ENCODE measurements around the gene S100A11.

The S100A11 gene

GRCh38 chr1:152007047-152007446 lies 29.8 kb downstream of the S100A11 start:
- no peak for TF ChIP-seq CTCF (conservative IDR thresholded peaks at IDR 0.05; ENCODE audit: control insufficient read depth, insufficient read depth, low read depth, low read length)
- no peak for DNase-seq (ENCODE audit: low read depth)
- H3K4me3 ChIP-seq (ENCODE audit: control insufficient read depth, low read depth, low read length), result no peak overlapping the region

GRCh38 chr1:152005360-152005912 lies 31.4 kb downstream of the S100A11 start:
- DNase-seq (ENCODE audit: low read depth), result no peak
- no peak for TF ChIP-seq CTCF (conservative IDR thresholded peaks at IDR 0.05; ENCODE audit: control insufficient read depth, insufficient read depth, low read depth, low read length)
- no peak overlapping the region for H3K4me3 ChIP-seq (ENCODE audit: control insufficient read depth, low read depth, low read length)

GRCh38 chr1:152003846-152004442 lies 32.9 kb downstream of the S100A11 start:
- DNase-seq (ENCODE audit: low read depth), result no peak
- no peak overlapping the region for H3K4me3 ChIP-seq (ENCODE audit: control insufficient read depth, low read depth, low read length)
- TF ChIP-seq CTCF (conservative IDR thresholded peaks at IDR 0.05; ENCODE audit: control insufficient read depth, insufficient read depth, low read depth, low read length), result peak; percentile 9

- DNase-seq (ENCODE audit: low read depth), result no peak
- TF ChIP-seq CTCF (conservative IDR thresholded peaks at IDR 0.05; ENCODE audit: control insufficient read depth, insufficient read depth, low read depth, low read length), result no peak
- H3K4me3 ChIP-seq (ENCODE audit: control insufficient read depth, low read depth, low read length), result no peak overlapping the region
Observed at GRCh38 chr1:152002960-152003359, 33.8 kb downstream of the S100A11 start.

- peak; percentile 98 for TF ChIP-seq CTCF (conservative IDR thresholded peaks at IDR 0.05; ENCODE audit: control insufficient read depth, insufficient read depth, low read depth, low read length)
- peak; percentile 98 for DNase-seq (ENCODE audit: low read depth)
- no peak overlapping the region for H3K4me3 ChIP-seq (ENCODE audit: control insufficient read depth, low read depth, low read length)
Observed at GRCh38 chr1:152001631-152002584, 34.9 kb downstream of the S100A11 start.

GRCh38 chr1:152000964-152001630 lies 35.7 kb downstream of the S100A11 start:
- no peak overlapping the region for H3K4me3 ChIP-seq (ENCODE audit: control insufficient read depth, low read depth, low read length)
- DNase-seq (ENCODE audit: low read depth), result no peak
- TF ChIP-seq CTCF (conservative IDR thresholded peaks at IDR 0.05; ENCODE audit: control insufficient read depth, insufficient read depth, low read depth, low read length), result no peak

Measured in fibroblast of mammary gland (primary cell).